HepG2 (cell line): ENCODE measurements around the gene ZFHX3. TPM values are rescaled to one million over a fixed set of nuclear protein-coding genes. Genes with fewer than 3 reads are reported as not detected.

ENCODE experiments used
- ADNP ChIP-seq: sonication (generic); formaldehyde crosslinking; IDR thresholded peaks from 2 replicates; pipeline ENCODE4 v1.4.0; 2020; ENCODE audit warnings: missing genetic modification reagents
- ARNT2 ChIP-seq: sonication (generic); formaldehyde crosslinking; IDR thresholded peaks from 2 replicates; pipeline ENCODE4 v1.8.0; 2022; ENCODE audit warnings: mild to moderate bottlenecking, low read depth, missing genetic modification reagents, moderate library complexity
- CHCHD3 ChIP-seq: sonication (generic); formaldehyde crosslinking; IDR thresholded peaks from 2 replicates; pipeline ENCODE4 v1.8.0; 2022; ENCODE audit warnings: mild to moderate bottlenecking, missing genetic modification reagents, moderate library complexity
- EED ChIP-seq: sonication (generic); formaldehyde crosslinking; IDR thresholded peaks from 2 replicates; pipeline ENCODE4 v1.5.0; 2020; ENCODE audit warnings: mild to moderate bottlenecking, missing genetic modification reagents
- ERF ChIP-seq: IDR thresholded peaks from 2 replicates; pipeline ENCODE4 v1.6.1; 2018; ENCODE audit warnings: missing biosample characterization, missing genetic modification reagents
- ETS1 ChIP-seq: sonication (generic); formaldehyde crosslinking; IDR thresholded peaks from 2 replicates; pipeline ENCODE4 v1.4.0; 2020; ENCODE audit warnings: missing genetic modification reagents
- FLYWCH1 ChIP-seq: sonication (generic); formaldehyde crosslinking; IDR thresholded peaks from 2 replicates; pipeline ENCODE4 v1.8.1; 2023; ENCODE audit warnings: mild to moderate bottlenecking, missing genetic modification reagents
- FOSL2 ChIP-seq: sonication (generic); formaldehyde crosslinking; IDR thresholded peaks from 2 replicates; pipeline ENCODE4 v1.4.0; 2020; ENCODE audit warnings: missing genetic modification reagents
- HMGA1 ChIP-seq: sonication (generic); formaldehyde crosslinking; conservative IDR thresholded peaks from 2 replicates; pipeline ENCODE4 v1.4.0; 2020; ENCODE audit warnings: missing genetic modification reagents
- HOXA5 ChIP-seq: sonication (generic); formaldehyde crosslinking; IDR thresholded peaks from 2 replicates; pipeline ENCODE4 v1.4.0; 2020; ENCODE audit warnings: missing genetic modification reagents
- JUND ChIP-seq: sonication (generic); formaldehyde crosslinking; IDR thresholded peaks from 2 replicates; pipeline ENCODE4 v1.8.0; 2022; ENCODE audit warnings: mild to moderate bottlenecking, missing genetic modification reagents
- KAT7 ChIP-seq: IDR thresholded peaks from 2 replicates; pipeline ENCODE4 v1.6.1; 2018; ENCODE audit warnings: borderline replicate concordance, missing compliant biosample characterization
- MEIS1 ChIP-seq: sonication (generic); formaldehyde crosslinking; IDR thresholded peaks from 2 replicates; pipeline ENCODE4 v1.9.0; 2021; ENCODE audit warnings: mild to moderate bottlenecking, missing genetic modification reagents, moderate library complexity, borderline replicate concordance
- NCOA1 ChIP-seq: sonication (generic); formaldehyde crosslinking; IDR thresholded peaks from 2 replicates; pipeline ENCODE4 v1.9.0; 2021; ENCODE audit warnings: missing genetic modification reagents
- NCOR1 ChIP-seq: fragments of 200-600 bp; sonication (generic); IDR thresholded peaks from 2 replicates; pipeline ENCODE4 v1.7.0; 2017; ENCODE audit warnings: antibody characterized with exemption, low read length, borderline replicate concordance
- NFE2L2 ChIP-seq: fragments of 150-350 bp; IDR thresholded peaks from 2 replicates; pipeline ENCODE4 v1.6.1; 2014; ENCODE audit warnings: low read length
- NR2F1 ChIP-seq, 2 experiments: fragments of 450-650 bp in 1 of 2; formaldehyde crosslinking in 1 of 2; IDR thresholded peaks; 2 replicates each; pipeline versions ENCODE4 v1.5.0 to v1.6.1; 2016 to 2020; ENCODE audit warnings: mild to moderate bottlenecking in 1 of 2, missing compliant biosample characterization in 1 of 2, missing genetic modification reagents in 1 of 2, moderate library complexity in 1 of 2
- ONECUT2 ChIP-seq: sonication (generic); formaldehyde crosslinking; IDR thresholded peaks from 2 replicates; pipeline ENCODE4 v1.4.0; 2020; ENCODE audit warnings: missing genetic modification reagents
- PAF1 ChIP-seq: IDR thresholded peaks from 2 replicates; pipeline ENCODE4 v1.6.1; 2016; ENCODE audit warnings: missing genetic modification reagents, missing compliant biosample characterization
- PITX1 ChIP-seq: sonication (generic); formaldehyde crosslinking; IDR thresholded peaks from 2 replicates; pipeline ENCODE4 v1.5.1; 2020; ENCODE audit warnings: mild to moderate bottlenecking, missing genetic modification reagents
- PLRG1 ChIP-seq: fragments of 450-650 bp; conservative IDR thresholded peaks from 2 replicates; pipeline ENCODE4 v1.6.1; 2016
- POLR2A ChIP-seq, 2 experiments: IDR thresholded peaks; 2 replicates each; pipeline ENCODE4 v1.6.1; 2011; ENCODE audit warnings: low read depth in 2 of 2, low read length in 2 of 2, mild to moderate bottlenecking in 1 of 2, moderate library complexity in 1 of 2; ENCODE audit not compliant: insufficient read depth in 1 of 2
- POLR2AphosphoS2 ChIP-seq: IDR thresholded peaks from 2 replicates; pipeline ENCODE4 v1.6.1; 2011; ENCODE audit warnings: low read depth, low read length, improper control_type of control experiment
- SKI ChIP-seq: fragments of 450-650 bp; IDR thresholded peaks from one replicate; pipeline ENCODE4 v1.6.1; 2018; ENCODE audit warnings: mild to moderate bottlenecking; ENCODE audit not compliant: partially characterized antibody
- SMAD9 ChIP-seq: sonication (generic); formaldehyde crosslinking; IDR thresholded peaks from 2 replicates; pipeline ENCODE4 v1.5.1; 2020; ENCODE audit warnings: mild to moderate bottlenecking, missing genetic modification reagents
- SRF ChIP-seq: IDR thresholded peaks from 2 replicates; pipeline ENCODE4 v1.6.1; 2011; ENCODE audit warnings: mild to moderate bottlenecking, low read depth, low read length, moderate library complexity
- TBP ChIP-seq: sonication (generic); formaldehyde crosslinking; IDR thresholded peaks from 2 replicates; pipeline ENCODE4 v1.5.0; 2020; ENCODE audit warnings: missing genetic modification reagents
- ZMYM4 ChIP-seq: sonication (generic); formaldehyde crosslinking; IDR thresholded peaks from 2 replicates; pipeline ENCODE4 v1.8.1; 2023; ENCODE audit warnings: mild to moderate bottlenecking, missing genetic modification reagents
- ZNF383 ChIP-seq: sonication (generic); formaldehyde crosslinking; IDR thresholded peaks from 2 replicates; pipeline ENCODE4 v1.4.0; 2020; ENCODE audit warnings: missing genetic modification reagents, mild to moderate bottlenecking, borderline replicate concordance
- ZNF737 ChIP-seq: sonication (generic); formaldehyde crosslinking; IDR thresholded peaks from 2 replicates; pipeline ENCODE4 v1.5.0; 2020; ENCODE audit warnings: missing genetic modification reagents, mild to moderate bottlenecking, borderline replicate concordance
- ZNF792 ChIP-seq: IDR thresholded peaks from 2 replicates; pipeline ENCODE4 v1.6.1; 2016
- polyA plus RNA-seq, 8 experiments: library from polyadenylated mRNA; depleted of rRNA in 3 of 8; stranded (reverse) in 7 of 8; unstranded in 1 of 8; fragments of >200 nt; fragmentation: Illumina TruSeq in 4 of 8; extraction: Trizol in 4 of 8; gene quantifications; 2 replicates each; pipeline versions ENCODE4 v1.2.1 to v1.2.3, GENCODE V29; 2011 to 2016; ENCODE audit warnings: low read depth in 4 of 8, missing spikeins in 1 of 8, mixed read lengths in 1 of 8; ENCODE audit not compliant: insufficient read depth in 1 of 8
- total RNA-seq, 5 experiments: library from RNA; depleted of rRNA; stranded (reverse); fragments of >200 nt; fragmentation: Illumina TruSeq; extraction: Trizol; gene quantifications; 2 replicates each; pipeline ENCODE4 v1.2.3, GENCODE V29; 2016; ENCODE audit warnings: low read depth in 1 of 5
- TF ChIP-seq, protein P1 (sequence below): sonication (generic); formaldehyde crosslinking; IDR thresholded peaks from 2 replicates; pipeline ENCODE4 v1.8.0; 2022; ENCODE audit warnings: mild to moderate bottlenecking, missing genetic modification reagents; ENCODE audit not compliant: insufficient replicate concordance

The ZFHX3 gene
- total and polyA plus RNA-seq, 2 of the 13 experiments (the other 11 are each of a cell fraction or from before 2014, with no cell fraction given): 5.0 to 6.0 TPM

GRCh38 chr16:73048292-73049080 lies 558 bp upstream of the ZFHX3 start (continued):
- TF ChIP-seq ZNF383 (CRISPR knock-in tag) (no peak), ZNF792 (CRISPR knock-in tag) (peak; percentile 43; the same call in 1 of the 2 replicates), MEIS1 (no peak), ETS1 (no peak), PLRG1 (no peak), SMAD9 (CRISPR knock-in tag) (no peak), KAT7 (CRISPR knock-in tag) (no peak; the same call in 1 of the 2 replicates), ARNT2 (CRISPR knock-in tag) (peak; percentile 58; the same call in 1 of the 2 replicates), FOSL2 (CRISPR knock-in tag) (peak; percentile 30), EED (CRISPR knock-in tag) (no peak), PAF1 (CRISPR knock-in tag) (no peak), SRF (no peak), ZNF737 (CRISPR knock-in tag) (no peak), SKI (peak; percentile 57), NR2F1 (CRISPR knock-in tag; IDR thresholded peaks at IDR 0.05) (peak; percentile 96 to 98), JUND (CRISPR knock-in tag) (0 out of 2 replicates have a peak, but pooled peaks have one; percentile 46), ONECUT2 (CRISPR knock-in tag) (peak; percentile 41; the same call in 1 of the 2 replicates), ZMYM4 (CRISPR knock-in tag) (peak; percentile 53), PITX1 (CRISPR knock-in tag) (peak; percentile 53; the same call in 1 of the 2 replicates), ADNP (CRISPR knock-in tag) (no peak), NFE2L2 (no peak), FLYWCH1 (CRISPR knock-in tag) (no peak), POLR2AphosphoS2 (no peak), HMGA1 (CRISPR knock-in tag) (no peak), NCOR1 (peak; percentile 22; the same call in 1 of the 2 replicates), HOXA5 (CRISPR knock-in tag) (no peak), TBP (CRISPR knock-in tag) (peak; percentile 27; the same call in 1 of the 2 replicates), POLR2A (IDR thresholded peaks at IDR 0.05; ENCODE audit: insufficient read depth in 1 of 2, low read depth in 2 of 2, low read length in 2 of 2) (peak; percentile 63 to 64; a peak in 3 of 4 replicates), ERF (CRISPR knock-in tag) (peak; percentile 15; the same call in 1 of the 2 replicates), NCOA1 (CRISPR knock-in tag) (no peak), CHCHD3 (CRISPR knock-in tag) (no peak)
- TF ChIP-seq, protein P1, sequence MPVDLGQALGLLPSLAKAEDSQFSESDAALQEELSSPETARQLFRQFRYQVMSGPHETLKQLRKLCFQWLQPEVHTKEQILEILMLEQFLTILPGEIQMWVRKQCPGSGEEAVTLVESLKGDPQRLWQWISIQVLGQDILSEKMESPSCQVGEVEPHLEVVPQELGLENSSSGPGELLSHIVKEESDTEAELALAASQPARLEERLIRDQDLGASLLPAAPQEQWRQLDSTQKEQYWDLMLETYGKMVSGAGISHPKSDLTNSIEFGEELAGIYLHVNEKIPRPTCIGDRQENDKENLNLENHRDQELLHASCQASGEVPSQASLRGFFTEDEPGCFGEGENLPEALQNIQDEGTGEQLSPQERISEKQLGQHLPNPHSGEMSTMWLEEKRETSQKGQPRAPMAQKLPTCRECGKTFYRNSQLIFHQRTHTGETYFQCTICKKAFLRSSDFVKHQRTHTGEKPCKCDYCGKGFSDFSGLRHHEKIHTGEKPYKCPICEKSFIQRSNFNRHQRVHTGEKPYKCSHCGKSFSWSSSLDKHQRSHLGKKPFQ (CRISPR knock-in tag): peak; percentile 77
